ENCODE measurements around the gene LIPF. TPM values are rescaled to one million over a fixed set of nuclear protein-coding genes. Genes with fewer than 3 reads are reported as not detected.
"Not testable (repeated sequence)": the region's sequence is repeated elsewhere in the genome, so short reads cannot be mapped to it uniquely, and the experiment has no call there.

LIPF gene
- total and polyA plus RNA-seq, 4 donors: not detected

DNA sequence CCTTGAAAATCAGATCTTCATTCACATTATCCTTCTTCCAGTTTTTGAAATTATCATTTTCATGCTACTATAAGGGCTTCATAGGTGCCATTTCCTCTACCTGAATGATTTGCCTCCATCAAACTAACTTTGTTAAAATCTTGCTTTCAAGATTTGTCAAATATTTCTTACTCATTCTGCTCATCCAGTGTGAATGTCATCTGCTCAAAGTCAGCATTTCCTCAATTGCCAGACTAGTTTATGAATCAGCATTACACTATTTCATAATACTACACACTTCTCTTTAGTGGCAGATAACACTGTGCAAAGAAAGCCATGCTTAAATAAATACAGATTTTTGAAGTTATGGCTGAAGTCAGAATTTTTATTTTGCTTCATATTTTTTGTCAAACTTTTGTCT lies 21.3 kb upstream of the LIPF start:
- H3K4me1 ChIP-seq (ENCODE audit: control insufficient read depth, insufficient read depth, low read length): no peaks in the 10 kb centered on the region
- DNase-seq (ENCODE audit: low read depth in 4 of 6, low spot score in 6 of 6): no peak
- no peak overlapping the region for H3K27ac ChIP-seq (ENCODE audit: low read depth, low read length)
- H3K4me3 ChIP-seq (ENCODE audit: low read depth, low read length): no peak overlapping the region
- no peaks in the 10 kb centered on the region for H3K27me3 ChIP-seq (ENCODE audit: control insufficient read depth, insufficient read depth, low read length)
- H3K9me3 ChIP-seq (ENCODE audit: control insufficient read depth, insufficient read depth, low read length): no peaks in the 10 kb centered on the region
- H3K36me3 ChIP-seq (ENCODE audit: control insufficient read depth, insufficient read depth, low read length): no peaks in the 10 kb centered on the region

DNA sequence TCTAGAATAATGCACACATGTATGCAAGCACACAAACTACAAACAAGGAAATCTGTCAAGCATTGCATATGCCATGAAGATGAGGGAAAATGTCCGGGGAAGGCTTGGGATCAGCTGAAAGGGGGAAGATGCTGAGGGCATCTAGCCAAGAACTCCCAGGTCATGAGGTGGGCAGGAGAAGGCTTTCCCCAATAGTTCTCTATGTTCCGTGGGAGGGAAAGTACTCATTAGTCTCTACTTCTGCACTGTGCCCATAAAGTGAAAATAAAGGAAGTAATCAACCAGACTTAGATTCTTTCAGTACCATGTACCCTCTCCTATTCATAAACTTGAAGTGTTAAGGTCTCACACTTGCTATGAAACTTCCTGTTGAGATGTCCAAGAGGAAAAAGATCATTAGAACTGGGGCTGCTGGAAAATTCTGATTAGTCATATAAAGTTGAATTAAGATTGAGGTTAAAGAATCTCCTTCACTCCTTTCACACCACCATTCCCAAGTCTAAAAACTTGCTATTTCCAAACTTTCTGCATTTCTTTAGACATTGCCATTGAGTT lies 17.1 kb upstream of the LIPF start:
- no peak for DNase-seq (ENCODE audit: low read depth in 4 of 6, low spot score in 6 of 6)
- Histone ChIP-seq H3K4me1 (ENCODE audit: control insufficient read depth, insufficient read depth, low read length) (no peaks in the 10 kb centered on the region), H3K27ac (ENCODE audit: low read depth, low read length) (no peak overlapping the region), H3K36me3 (ENCODE audit: control insufficient read depth, insufficient read depth, low read length) (no peaks in the 10 kb centered on the region), H3K9me3 (ENCODE audit: control insufficient read depth, insufficient read depth, low read length) (no peaks in the 10 kb centered on the region), H3K27me3 (ENCODE audit: control insufficient read depth, insufficient read depth, low read length) (no peaks in the 10 kb centered on the region), H3K4me3 (ENCODE audit: low read depth, low read length) (no peak overlapping the region)
- WGBS (ENCODE audit: insufficient coverage): no CpG with 5 or more reads among the region's 2 CpGs

DNA sequence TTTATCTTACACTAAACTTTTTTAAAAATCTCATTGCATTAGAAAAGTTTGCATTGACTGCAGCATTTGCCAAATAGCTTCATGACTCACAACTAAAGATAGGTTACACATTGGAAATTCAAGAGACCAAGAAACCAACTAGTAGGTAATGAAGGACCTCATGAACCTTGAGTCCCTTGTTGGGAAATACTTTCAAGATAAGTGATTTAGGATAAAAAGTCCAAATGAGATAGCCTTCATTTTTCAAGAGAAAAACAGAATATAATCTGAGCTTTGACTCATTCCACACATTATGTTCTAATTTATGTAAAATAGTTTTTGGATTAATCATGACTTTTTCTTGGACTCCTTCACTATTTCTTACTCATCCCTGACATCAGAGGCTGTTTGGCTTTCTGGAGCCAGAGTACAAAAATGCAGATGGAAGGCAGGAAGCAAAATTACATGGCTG lies 13.1 kb upstream of the LIPF start:
- no peak overlapping the region for H3K4me3 ChIP-seq (ENCODE audit: low read depth, low read length)
- no peak for DNase-seq (ENCODE audit: low read depth in 4 of 6, low spot score in 6 of 6)
- no peaks in the 10 kb centered on the region for H3K36me3 ChIP-seq (ENCODE audit: control insufficient read depth, insufficient read depth, low read length)
- no peaks in the 10 kb centered on the region for H3K27me3 ChIP-seq (ENCODE audit: control insufficient read depth, insufficient read depth, low read length)
- no peaks in the 10 kb centered on the region for H3K4me1 ChIP-seq (ENCODE audit: control insufficient read depth, insufficient read depth, low read length)
- no peak overlapping the region for H3K27ac ChIP-seq (ENCODE audit: low read depth, low read length)
- H3K9me3 ChIP-seq (ENCODE audit: control insufficient read depth, insufficient read depth, low read length): no peaks in the 10 kb centered on the region

DNA sequence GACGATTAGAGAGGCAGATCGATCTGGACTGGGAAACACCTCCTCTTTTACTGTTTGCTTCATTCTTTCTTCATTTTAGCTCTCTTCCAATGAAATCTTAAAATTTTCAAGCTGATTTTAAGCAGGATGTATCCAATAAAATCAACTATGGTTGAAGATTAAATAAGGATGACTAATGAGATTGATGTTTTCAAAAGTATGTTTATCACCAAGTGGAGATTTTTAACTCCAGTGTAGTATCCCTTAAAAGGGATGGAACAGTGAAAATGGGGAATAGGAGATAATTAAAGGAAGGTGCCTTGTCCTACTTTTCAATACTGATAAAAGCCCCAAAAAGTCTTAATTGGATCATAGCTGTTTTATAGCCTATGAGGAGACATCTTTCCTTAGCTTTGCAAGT lies 11.6 kb upstream of the LIPF start:
- Histone ChIP-seq H3K27ac (ENCODE audit: low read depth, low read length) (no peak overlapping the region), H3K4me3 (ENCODE audit: low read depth, low read length) (no peak overlapping the region), H3K9me3 (ENCODE audit: control insufficient read depth, insufficient read depth, low read length) (no peaks in the 10 kb centered on the region), H3K4me1 (ENCODE audit: control insufficient read depth, insufficient read depth, low read length) (no peaks in the 10 kb centered on the region), H3K27me3 (ENCODE audit: control insufficient read depth, insufficient read depth, low read length) (no peaks in the 10 kb centered on the region), H3K36me3 (ENCODE audit: control insufficient read depth, insufficient read depth, low read length) (no peaks in the 10 kb centered on the region)
- peak in 2 of 6 donors; percentile 2 to 8 for DNase-seq (ENCODE audit: low read depth in 4 of 6, low spot score in 6 of 6)
- no CpG with 5 or more reads among the region's 2 CpGs for WGBS (ENCODE audit: insufficient coverage)

DNA sequence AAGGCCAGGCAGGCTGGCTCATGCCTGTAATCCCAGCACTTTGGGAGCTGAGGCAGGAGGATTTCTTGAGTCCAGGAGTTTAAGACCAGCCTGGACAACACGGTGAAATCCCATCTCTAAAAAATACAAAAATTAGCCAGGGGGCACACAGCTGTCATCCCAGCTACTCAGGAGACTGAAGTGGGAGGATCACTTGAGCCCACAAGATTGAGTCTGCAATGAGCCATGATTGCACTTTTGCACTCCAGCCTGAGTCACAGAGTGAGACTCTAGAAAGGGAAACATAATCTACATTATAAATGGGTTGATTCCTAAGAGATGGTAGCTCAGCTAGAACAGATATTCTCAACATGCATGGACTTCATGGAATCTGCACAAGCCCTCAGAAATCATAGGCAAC lies 6.3 kb upstream of the LIPF start:
- WGBS (ENCODE audit: insufficient coverage): 83% methylated on average over 1 of the region's 1 CpG
- Histone ChIP-seq H3K27ac (ENCODE audit: low read depth, low read length) (no peak overlapping the region), H3K9me3 (ENCODE audit: control insufficient read depth, insufficient read depth, low read length) (no peaks in the 10 kb centered on the region)

DNA sequence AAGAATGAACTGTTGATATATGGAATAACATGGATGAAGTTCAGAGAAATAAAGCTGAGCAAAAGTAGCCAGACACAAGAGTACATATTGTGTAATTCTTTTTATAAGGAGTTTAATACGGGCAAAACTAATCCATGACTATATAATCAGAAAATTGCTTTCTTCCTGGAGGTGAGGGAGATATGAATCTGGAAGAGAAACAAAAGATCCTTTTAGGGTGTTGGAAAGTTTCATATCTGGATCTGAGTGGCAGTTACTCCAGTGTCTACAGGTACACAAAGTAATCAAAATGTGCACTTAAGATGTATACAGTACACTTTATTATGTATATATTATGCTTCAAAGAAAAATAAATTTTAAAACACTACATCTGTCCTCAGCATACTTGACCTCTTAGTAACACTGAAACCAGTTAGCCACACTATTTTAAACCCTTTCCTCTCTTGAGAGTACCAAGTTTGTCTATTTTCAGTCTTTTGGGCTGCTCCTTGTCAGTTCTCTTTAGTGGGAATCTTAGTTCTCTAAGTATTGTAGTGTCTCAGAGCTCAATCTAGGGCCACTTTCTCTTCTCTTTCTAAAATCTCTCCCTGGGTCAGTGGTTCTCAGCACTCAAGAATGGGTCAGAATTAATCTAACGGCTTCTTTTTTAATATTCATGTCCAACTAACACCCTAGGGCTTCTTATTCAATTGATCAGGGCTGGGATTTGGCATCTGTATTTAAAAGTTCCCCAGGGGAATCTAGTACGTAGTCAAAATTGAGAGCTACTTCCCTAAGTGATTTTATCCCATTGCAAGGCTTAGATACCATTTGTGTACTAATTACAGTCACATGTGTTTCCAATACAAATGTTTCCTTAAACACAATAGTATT lies 4.3 kb upstream of the LIPF start:
- Histone ChIP-seq H3K27ac (ENCODE audit: low read depth, low read length) (no peak overlapping the region), H3K36me3 (ENCODE audit: control insufficient read depth, insufficient read depth, low read length) (no peaks in the 10 kb centered on the region), H3K4me3 (ENCODE audit: low read depth, low read length) (no peak overlapping the region), H3K9me3 (ENCODE audit: control insufficient read depth, insufficient read depth, low read length) (no peaks in the 10 kb centered on the region), H3K27me3 (ENCODE audit: control insufficient read depth, insufficient read depth, low read length) (no peaks in the 10 kb centered on the region), H3K4me1 (ENCODE audit: control insufficient read depth, insufficient read depth, low read length) (no peaks in the 10 kb centered on the region)
- no peak for DNase-seq (ENCODE audit: low read depth in 4 of 6, low spot score in 6 of 6)
- no CpG with 5 or more reads among the region's 3 CpGs for WGBS (ENCODE audit: insufficient coverage)

More for the DNA sequence above, 6.3 kb upstream of the LIPF start:
- H3K36me3 ChIP-seq (ENCODE audit: control insufficient read depth, insufficient read depth, low read length): no peaks in the 10 kb centered on the region
- no peak for DNase-seq (ENCODE audit: low read depth in 4 of 6, low spot score in 6 of 6)
- H3K4me1 ChIP-seq (ENCODE audit: control insufficient read depth, insufficient read depth, low read length): no peaks in the 10 kb centered on the region
- H3K27me3 ChIP-seq (ENCODE audit: control insufficient read depth, insufficient read depth, low read length): no peaks in the 10 kb centered on the region
- no peak overlapping the region for H3K4me3 ChIP-seq (ENCODE audit: low read depth, low read length)

DNA sequence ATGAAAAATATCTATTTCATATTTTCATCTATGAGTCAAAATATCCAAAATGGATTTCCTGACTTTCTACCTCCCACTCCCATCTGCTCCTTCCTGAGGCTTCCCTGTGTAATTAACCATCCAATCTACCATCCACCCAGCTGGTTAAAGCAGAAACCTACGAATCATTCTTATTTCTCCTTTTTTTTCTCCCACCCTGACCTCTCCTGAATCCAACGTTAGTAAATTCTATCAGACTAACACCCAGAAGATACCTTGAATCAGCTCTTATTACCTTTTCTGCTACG lies 3.7 kb upstream of the LIPF start:
- no peaks in the 10 kb centered on the region for H3K27me3 ChIP-seq (ENCODE audit: control insufficient read depth, insufficient read depth, low read length)
- H3K4me1 ChIP-seq (ENCODE audit: control insufficient read depth, insufficient read depth, low read length): no peaks in the 10 kb centered on the region
- WGBS (ENCODE audit: insufficient coverage): 29% methylated on average over 2 of the region's 3 CpGs
- no peak overlapping the region for H3K4me3 ChIP-seq (ENCODE audit: low read depth, low read length)
- DNase-seq (ENCODE audit: low read depth in 4 of 6, low spot score in 6 of 6): no peak
- H3K9me3 ChIP-seq (ENCODE audit: control insufficient read depth, insufficient read depth, low read length): no peaks in the 10 kb centered on the region
- no peak overlapping the region for H3K27ac ChIP-seq (ENCODE audit: low read depth, low read length)
- no peaks in the 10 kb centered on the region for H3K36me3 ChIP-seq (ENCODE audit: control insufficient read depth, insufficient read depth, low read length)

DNA sequence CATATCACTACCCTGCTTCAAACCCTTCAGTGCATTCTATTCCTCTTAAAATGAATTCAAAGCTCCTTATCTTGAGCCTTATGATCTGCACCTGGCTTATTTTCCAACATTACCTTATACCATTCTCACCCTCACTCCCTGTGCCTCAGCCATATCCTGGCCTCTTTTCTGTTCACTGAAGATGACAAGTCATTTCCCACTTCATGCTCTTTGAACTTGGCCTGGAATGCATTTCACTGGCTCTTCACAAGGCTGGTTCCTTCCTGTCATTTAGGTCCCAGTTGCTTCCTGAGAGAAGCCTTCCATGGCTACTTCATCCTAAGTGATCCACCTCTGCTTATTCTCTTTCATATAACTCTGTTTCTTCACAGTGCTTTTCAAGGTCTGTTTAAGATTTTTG lies 3.2 kb upstream of the LIPF start:
- H3K36me3 ChIP-seq (ENCODE audit: control insufficient read depth, insufficient read depth, low read length): no peaks in the 10 kb centered on the region
- no peaks in the 10 kb centered on the region for H3K9me3 ChIP-seq (ENCODE audit: control insufficient read depth, insufficient read depth, low read length)
- no peaks in the 10 kb centered on the region for H3K4me1 ChIP-seq (ENCODE audit: control insufficient read depth, insufficient read depth, low read length)
- H3K27me3 ChIP-seq (ENCODE audit: control insufficient read depth, insufficient read depth, low read length): no peaks in the 10 kb centered on the region
- no peak for DNase-seq (ENCODE audit: low read depth in 4 of 6, low spot score in 6 of 6)
- no peak overlapping the region for H3K4me3 ChIP-seq (ENCODE audit: low read depth, low read length)
- H3K27ac ChIP-seq (ENCODE audit: low read depth, low read length): no peak overlapping the region

DNA sequence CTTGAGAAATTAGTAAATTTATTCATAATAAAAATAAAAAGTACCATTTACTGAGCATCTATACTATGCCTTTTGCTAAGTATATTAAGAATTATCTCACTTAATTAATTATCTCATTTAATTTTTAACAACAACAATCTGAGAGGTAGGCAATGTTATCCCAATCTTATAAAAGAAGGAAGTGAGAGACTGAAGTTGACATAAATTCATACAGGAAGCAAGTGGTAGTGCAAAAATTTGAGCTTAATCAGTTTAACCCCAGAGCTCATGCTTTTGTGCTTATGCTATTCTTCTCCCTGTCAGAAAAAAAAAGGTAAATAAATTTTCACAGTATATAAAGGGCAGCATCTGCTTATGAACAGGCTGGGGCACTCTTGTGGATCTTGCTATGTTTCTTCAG lies 2.7 kb upstream of the LIPF start:
- no peaks in the 10 kb centered on the region for H3K4me1 ChIP-seq (ENCODE audit: control insufficient read depth, insufficient read depth, low read length)
- H3K27me3 ChIP-seq (ENCODE audit: control insufficient read depth, insufficient read depth, low read length): no peaks in the 10 kb centered on the region
- H3K4me3 ChIP-seq (ENCODE audit: low read depth, low read length): no peak overlapping the region
- no peaks in the 10 kb centered on the region for H3K9me3 ChIP-seq (ENCODE audit: control insufficient read depth, insufficient read depth, low read length)
- no peak overlapping the region for H3K27ac ChIP-seq (ENCODE audit: low read depth, low read length)
- H3K36me3 ChIP-seq (ENCODE audit: control insufficient read depth, insufficient read depth, low read length): no peaks in the 10 kb centered on the region
- DNase-seq (ENCODE audit: low read depth in 4 of 6, low spot score in 6 of 6): no peak

DNA sequence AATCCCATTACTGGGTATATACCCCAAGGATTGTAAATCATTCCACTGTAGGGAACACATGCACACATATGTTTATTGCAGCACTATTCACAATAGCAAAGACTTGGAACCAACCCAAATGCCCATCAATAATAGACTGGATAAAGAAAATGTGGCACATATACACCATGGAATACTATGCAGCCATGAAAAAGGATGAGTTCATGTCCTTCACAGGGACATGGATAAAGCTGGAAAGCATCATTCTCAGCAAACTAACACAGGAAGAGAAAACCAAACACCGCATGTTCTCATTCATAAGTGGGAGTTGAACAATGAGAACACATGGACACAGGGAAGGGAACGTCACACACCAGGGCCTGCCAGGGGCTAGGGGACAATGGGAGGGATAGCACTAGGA lies 1.1 kb upstream of the LIPF start:
- not testable (repeated sequence) for H3K4me1 ChIP-seq (ENCODE audit: control insufficient read depth, insufficient read depth, low read length); H3K9me3 ChIP-seq (ENCODE audit: control insufficient read depth, insufficient read depth, low read length); H3K4me3 ChIP-seq (ENCODE audit: low read depth, low read length); H3K27ac ChIP-seq (ENCODE audit: low read depth, low read length); H3K36me3 ChIP-seq (ENCODE audit: control insufficient read depth, insufficient read depth, low read length); DNase-seq (ENCODE audit: low read depth in 4 of 6, low spot score in 6 of 6); H3K27me3 ChIP-seq (ENCODE audit: control insufficient read depth, insufficient read depth, low read length)
- 100% methylated on average over 1 of the region's 2 CpGs for WGBS (ENCODE audit: insufficient coverage)

Data from spinal cord (tissue), 10 donors.